Erythroblast (primary cell): Measurements from ENCODE around the gene KLHL7.

Experiments used
- GATA1 ChIP-seq: IDR thresholded peaks from 2 replicates; pipeline ENCODE4 v1.6.1; 2011; ENCODE audit warnings: low read depth, mild to moderate bottlenecking, control low read depth, low read length, moderate library complexity
- POLR2A ChIP-seq: IDR thresholded peaks from 2 replicates; pipeline ENCODE4 v1.6.1; 2011; ENCODE audit warnings: mild to moderate bottlenecking, low read length

- TF ChIP-seq POLR2A, result no peak
- no peak for TF ChIP-seq GATA1
Observed at GRCh38 chr7:23214423-23214822, 108.8 kb downstream of the KLHL7 start.
